ENCODE results near the gene UBQLN4. TPM values are rescaled to one million over a fixed set of nuclear protein-coding genes. Genes with fewer than 3 reads are reported as not detected.
A peak's percentile ranks its signal among the peaks of the same experiment; 100 is the strongest.

UBQLN4 gene
- total and polyA plus RNA-seq, 2 donors (not counting 3 experiments of a cell fraction or from before 2014, with no cell fraction given) = 50.5 to 50.8 TPM

DNA sequence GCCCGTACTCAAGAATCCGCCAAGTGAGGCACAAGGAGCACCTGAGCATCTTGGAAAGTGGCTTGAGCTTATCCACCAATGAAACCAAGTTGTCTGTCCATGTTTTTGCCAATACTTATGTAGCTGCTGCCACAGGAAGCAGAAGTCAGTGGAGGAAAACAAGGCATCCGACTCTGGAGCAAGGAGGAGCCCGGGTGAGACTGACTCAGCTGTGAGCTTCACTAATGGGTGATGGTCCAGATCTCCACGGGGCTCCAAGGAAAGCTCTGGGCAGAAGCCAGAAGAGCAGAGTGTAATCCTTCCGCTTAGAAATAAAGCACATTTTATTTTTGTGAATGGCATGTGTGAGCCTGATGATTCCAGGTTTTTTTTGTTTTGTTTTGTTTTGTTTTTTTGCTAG is 20.6 kb downstream of the UBQLN4 start:
- no TSS peak for BruUV-seq (replicated peaks)
- H3K27me3 ChIP-seq (ENCODE audit: control insufficient read depth in 2 of 2, insufficient read depth in 2 of 2, low read length in 2 of 2) = no peaks in the 10 kb centered on the region
- TF ChIP-seq GATA2 (IDR thresholded peaks at IDR 0.05; ENCODE audit: insufficient read depth, insufficient read length, low read depth, low read length) (no peak), EZH2 (IDR thresholded peaks at IDR 0.05; ENCODE audit: borderline replicate concordance, low read depth, low read length, severe bottlenecking) (no peak), MYC (IDR thresholded peaks at IDR 0.05; ENCODE audit: low read depth, low read length) (no peak), JUN (IDR thresholded peaks at IDR 0.05; ENCODE audit: borderline replicate concordance, insufficient read depth, insufficient read length, low read depth) (no peak), POLR2AphosphoS5 (IDR thresholded peaks at IDR 0.05; ENCODE audit: insufficient read depth, low read depth, low read length) (no peak), FOS (IDR thresholded peaks at IDR 0.05; ENCODE audit: borderline replicate concordance, insufficient read depth, low read length) (no peak), POLR2A (IDR thresholded peaks at IDR 0.05; ENCODE audit: low read depth, low read length) (no peak), CTCF (IDR thresholded peaks at IDR 0.05; ENCODE audit: extremely low read depth in 1 of 2, insufficient read depth in 1 of 2, low read depth in 1 of 2, low read length in 2 of 2) (no peak)
- TF ChIP-seq, protein P1, sequence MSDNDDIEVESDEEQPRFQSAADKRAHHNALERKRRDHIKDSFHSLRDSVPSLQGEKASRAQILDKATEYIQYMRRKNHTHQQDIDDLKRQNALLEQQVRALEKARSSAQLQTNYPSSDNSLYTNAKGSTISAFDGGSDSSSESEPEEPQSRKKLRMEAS (IDR thresholded peaks at IDR 0.05; ENCODE audit: insufficient read depth, insufficient read length) = no peak
- POLR2A ChIA-PET = no interaction called here
- peak overlapping the region; percentile 42 for H2AFZ ChIP-seq (ENCODE audit: low read depth, low read length)
- H3K4me3 ChIP-seq (replicated peaks in 1 of 3; ENCODE audit: insufficient read depth in 1 of 3, low read depth in 1 of 3, low read length in 3 of 3) = no peak overlapping the region
- peak; percentile 69 for FAIRE-seq
- no peaks in the 10 kb centered on the region for H4K20me1 ChIP-seq (replicated peaks; ENCODE audit: control insufficient read depth, extremely low read depth, insufficient read depth, low read length)
- DNase-seq (ENCODE audit: low read depth, low spot score) = peak; percentile 63
- no peak overlapping the region for H3K4me2 ChIP-seq (ENCODE audit: insufficient read depth, low read length)
- no peak overlapping the region for H3K27ac ChIP-seq (ENCODE audit: insufficient read depth, low read depth, low read length)
- CTCF ChIA-PET = interaction anchor here (1.0 to 3.4 kb wide), 6 partner anchors 20 to 192 kb away, joined by 3 to 18 read pairs (median 4); partner anchors contain the start of gene UBQLN4
- intact Hi-C loops (cut with micrococcal nuclease) (no loop called here), dilution Hi-C loops (cut with MboI; ENCODE audit: extremely low pct_ligation_motif_present, low sequenced_read_pairs) (no loop called here)
- peaks cover 7% of the 10 kb centered on the region for H3K4me1 ChIP-seq (ENCODE audit: control insufficient read depth, extremely low read depth, insufficient read depth, low read length)
- peaks cover 0 to 6% of the 10 kb centered on the region in 2 experiments for H3K36me3 ChIP-seq (ENCODE audit: control insufficient read depth in 2 of 2, extremely low read depth in 1 of 2, insufficient read depth in 2 of 2, low read length in 2 of 2)
- no peak overlapping the region for H3K9ac ChIP-seq (replicated peaks; ENCODE audit: extremely low read depth, insufficient read depth, low read length)
- no peaks in the 10 kb centered on the region for H3K79me2 ChIP-seq (ENCODE audit: control insufficient read depth, insufficient read depth, low read length)
- H3K9me1 ChIP-seq (replicated peaks; ENCODE audit: control insufficient read depth, extremely low read depth, insufficient read depth, low read length) = no peaks in the 10 kb centered on the region
- H3K9me3 ChIP-seq (replicated peaks; ENCODE audit: control insufficient read depth, insufficient read depth, low read length) = no peaks in the 10 kb centered on the region

All from endothelial cell of umbilical vein (primary cell).